GM21717 (cell line): ENCODE data around the gene KDM7A.
A peak's percentile ranks its signal among the peaks of the same experiment; 100 is the strongest.

Source experiments
- ATAC-seq: cut with Tn5 transposase; IDR thresholded peaks from one replicate; pipeline ENCODE4 v1.9.1; 2021; ENCODE audit warnings: mild to moderate bottlenecking, moderate library complexity; ENCODE audit not compliant: unreplicated experiment

Gene KDM7A, protein sequence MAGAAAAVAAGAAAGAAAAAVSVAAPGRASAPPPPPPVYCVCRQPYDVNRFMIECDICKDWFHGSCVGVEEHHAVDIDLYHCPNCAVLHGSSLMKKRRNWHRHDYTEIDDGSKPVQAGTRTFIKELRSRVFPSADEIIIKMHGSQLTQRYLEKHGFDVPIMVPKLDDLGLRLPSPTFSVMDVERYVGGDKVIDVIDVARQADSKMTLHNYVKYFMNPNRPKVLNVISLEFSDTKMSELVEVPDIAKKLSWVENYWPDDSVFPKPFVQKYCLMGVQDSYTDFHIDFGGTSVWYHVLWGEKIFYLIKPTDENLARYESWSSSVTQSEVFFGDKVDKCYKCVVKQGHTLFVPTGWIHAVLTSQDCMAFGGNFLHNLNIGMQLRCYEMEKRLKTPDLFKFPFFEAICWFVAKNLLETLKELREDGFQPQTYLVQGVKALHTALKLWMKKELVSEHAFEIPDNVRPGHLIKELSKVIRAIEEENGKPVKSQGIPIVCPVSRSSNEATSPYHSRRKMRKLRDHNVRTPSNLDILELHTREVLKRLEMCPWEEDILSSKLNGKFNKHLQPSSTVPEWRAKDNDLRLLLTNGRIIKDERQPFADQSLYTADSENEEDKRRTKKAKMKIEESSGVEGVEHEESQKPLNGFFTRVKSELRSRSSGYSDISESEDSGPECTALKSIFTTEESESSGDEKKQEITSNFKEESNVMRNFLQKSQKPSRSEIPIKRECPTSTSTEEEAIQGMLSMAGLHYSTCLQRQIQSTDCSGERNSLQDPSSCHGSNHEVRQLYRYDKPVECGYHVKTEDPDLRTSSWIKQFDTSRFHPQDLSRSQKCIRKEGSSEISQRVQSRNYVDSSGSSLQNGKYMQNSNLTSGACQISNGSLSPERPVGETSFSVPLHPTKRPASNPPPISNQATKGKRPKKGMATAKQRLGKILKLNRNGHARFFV

DNA sequence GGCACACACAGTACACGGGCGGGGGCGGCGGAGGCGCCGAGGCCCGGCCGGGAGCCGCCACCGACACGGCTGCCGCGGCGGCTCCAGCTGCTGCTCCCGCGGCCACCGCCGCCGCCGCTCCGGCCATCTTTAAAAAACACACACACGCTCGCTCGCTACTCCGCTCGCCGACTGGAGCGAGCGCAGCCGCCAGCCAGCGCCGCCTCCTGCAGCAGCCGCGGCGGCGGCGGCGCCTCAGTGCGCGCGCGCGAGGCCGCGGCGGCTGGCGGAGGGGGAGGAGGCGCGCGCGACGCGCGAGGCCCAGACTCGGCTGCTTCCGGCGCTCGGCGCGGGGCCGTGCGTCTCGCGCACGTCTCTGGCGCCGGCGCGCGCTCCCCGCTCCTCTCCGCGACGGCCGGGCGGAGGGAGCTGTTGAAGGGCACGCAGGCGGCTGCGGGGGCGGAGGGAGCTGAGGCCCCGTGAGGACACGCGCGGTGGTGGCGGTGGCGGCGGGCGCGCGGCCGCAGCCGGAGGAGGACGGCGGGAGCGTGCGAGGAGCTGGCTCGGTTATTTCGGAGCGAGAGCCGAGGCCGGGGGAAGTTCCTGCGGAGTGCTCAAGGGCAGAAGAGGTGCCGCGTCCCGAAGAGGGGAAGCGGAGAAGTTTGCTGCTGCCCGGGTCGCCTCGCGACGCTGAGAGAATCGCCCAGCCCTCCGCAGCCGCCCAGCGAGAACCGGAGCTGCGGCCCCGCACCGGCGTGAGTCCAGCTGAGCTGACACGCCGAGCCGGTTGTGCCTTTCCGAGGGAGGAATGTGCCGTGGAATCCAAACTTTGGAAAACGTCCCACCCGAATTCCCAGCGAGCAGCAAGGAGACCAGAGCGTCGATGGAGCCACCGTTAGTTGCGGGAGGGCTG, at the start of gene KDM7A:
Gene KDM7A (minus strand): TSS at position 173 of the 892 bp plus-strand sequence. CDS start 46 bp downstream, at position 127.
- ATAC-seq, result peak; percentile 68

- no peak for ATAC-seq
Measured at GRCh38 chr7:140225562-140226249, 48.9 kb upstream of the KDM7A start.

- ATAC-seq, result no peak
Measured at GRCh38 chr7:140223515-140224221, 46.9 kb upstream of the KDM7A start.

DNA sequence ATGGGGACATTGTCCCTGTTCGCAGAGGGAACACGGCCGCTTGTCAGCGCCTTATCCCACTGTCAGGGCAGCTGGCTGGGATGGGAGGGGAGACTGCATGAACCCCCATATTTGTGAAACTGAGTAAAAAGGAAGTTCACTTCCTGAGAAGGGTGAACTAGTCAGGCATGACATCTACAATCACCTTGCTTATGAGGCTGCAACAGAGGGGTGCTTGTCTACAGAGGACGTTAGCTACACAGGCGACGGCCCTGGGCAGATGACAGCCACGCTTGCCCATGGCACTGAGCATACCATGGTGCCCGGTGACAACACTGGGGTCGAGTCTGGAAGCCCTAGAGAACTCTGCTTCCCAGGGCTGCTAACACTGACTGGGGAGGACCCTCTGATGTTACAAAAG, 46.0 kb upstream of the KDM7A start:
- peak; percentile 60 for ATAC-seq

DNA sequence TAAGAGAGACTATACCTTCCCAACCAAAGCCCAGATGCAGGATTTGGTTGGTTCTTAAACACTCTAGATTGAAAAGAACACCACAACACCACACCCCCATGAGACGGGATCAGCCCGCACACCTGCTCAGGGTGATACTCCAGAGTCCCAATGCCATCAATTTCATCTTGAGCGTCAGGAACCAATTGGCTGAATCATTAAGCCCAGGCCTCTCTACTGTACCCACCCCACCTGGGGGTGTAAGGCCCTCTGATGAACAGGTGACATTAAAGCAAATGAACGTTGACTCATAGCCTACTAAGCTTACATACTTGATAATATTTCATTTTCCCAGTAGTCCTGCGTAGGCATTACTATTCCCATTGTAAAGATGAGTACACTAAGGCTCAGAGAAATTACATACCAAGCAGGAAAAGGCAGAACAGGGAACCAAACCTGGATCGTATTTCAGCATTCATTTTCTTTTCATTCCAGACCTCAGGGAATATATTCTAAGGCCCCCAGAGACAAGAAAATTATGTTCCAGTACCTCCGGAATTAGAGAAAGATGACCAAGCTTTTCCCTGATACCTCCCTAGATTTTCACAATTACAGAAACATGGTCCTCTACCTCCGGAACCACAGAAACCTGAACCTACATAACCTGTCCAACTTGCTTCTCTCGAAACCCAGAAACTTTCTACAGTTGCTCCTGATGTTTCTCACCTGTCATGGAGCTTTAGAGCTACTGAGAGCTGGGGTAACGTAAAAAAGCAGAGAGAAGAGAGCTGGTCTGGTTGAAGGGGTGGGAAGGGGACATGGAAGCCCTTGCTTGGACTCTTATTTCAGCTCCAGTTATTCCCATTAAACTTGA, 43.1 kb upstream of the KDM7A start:
- ATAC-seq, result no peak

GRCh38 chr7:140218656-140219055, 41.9 kb upstream of the KDM7A start:
- ATAC-seq, result no peak

- no peak for ATAC-seq
Measured at GRCh38 chr7:140217750-140218501, 41.1 kb upstream of the KDM7A start.

- no peak for ATAC-seq
Measured at GRCh38 chr7:140215281-140215680, 38.5 kb upstream of the KDM7A start.

DNA sequence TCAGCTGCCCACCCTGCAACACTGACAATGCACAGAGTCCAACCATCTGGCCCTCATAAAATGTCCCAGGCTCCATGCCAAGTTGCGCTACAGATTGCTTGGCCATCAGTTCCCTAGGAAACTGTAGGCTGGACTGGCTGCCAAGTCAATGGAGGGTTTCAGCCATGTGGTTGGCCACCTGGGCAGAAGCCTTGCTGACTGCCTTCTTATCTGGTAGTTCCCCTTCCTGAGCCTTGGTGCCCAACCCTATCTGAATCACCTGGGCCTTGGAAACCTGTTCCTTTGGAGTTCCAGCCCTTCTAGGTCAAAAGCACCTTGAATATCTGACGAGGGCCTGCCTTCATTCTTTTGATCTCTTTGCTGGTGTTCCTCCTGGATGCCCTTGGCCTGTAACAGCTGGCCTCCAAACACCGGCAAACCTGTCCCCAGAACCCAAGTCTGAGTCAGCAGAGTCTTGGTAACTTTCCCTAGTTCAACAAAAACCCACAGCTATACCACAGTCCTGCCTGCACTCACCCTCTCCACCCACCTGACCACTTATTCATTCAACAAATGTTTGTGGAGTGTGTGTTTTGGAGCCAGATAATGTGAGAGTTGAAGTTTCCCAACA, 37.4 kb upstream of the KDM7A start:
- ATAC-seq, result no peak

GRCh38 chr7:140213684-140214074, 36.9 kb upstream of the KDM7A start:
- ATAC-seq, result no peak

DNA sequence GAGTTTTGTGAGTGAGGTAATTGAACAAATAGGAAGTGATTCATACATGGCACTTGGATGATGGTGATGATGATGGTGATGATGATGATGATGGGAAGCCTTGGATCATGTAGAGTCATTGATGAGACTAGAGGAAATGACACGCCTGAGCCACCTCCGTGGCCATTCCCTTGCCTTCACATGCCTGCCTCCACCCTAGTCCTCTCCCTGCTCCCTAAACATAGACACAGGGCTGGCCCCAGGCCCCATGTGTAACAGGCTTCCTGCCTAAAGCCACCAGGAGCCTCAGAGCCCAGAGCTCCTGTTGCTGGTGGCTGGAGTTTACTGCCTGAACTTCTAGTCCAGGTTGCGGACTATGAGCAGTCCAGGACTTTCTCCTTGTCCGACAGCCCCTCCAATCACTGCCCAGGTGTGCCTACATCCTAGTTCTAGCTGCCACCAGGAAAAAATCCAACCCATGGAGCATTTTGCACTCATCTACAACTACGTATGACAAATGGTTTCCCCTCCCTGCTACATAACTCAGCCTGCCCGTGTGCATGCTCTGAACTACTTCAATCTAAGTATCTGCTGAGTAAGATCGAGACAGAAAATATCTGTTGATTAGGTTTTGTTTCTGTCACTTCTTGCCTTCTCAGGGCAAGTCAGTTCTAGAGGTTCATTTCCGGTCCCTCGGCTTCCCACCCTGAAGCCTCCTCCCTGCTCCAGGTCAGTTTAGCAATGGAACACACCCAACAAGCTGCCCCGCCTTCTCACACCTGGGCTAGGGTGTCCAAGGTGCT, 35.5 kb upstream of the KDM7A start:
- ATAC-seq, result peak; percentile 63

- ATAC-seq, result no peak
Measured at GRCh38 chr7:140211698-140212097, 34.9 kb upstream of the KDM7A start.

- ATAC-seq, result peak; percentile 91
Measured at GRCh38 chr7:140209866-140210609, 33.3 kb upstream of the KDM7A start.

GRCh38 chr7:140206616-140207389, 30.0 kb upstream of the KDM7A start:
- ATAC-seq, result no peak

GRCh38 chr7:140205600-140205999, 28.8 kb upstream of the KDM7A start:
- no peak for ATAC-seq
